Suprapubic skin (tissue), 4 donors: ENCODE data around the gene UNC5CL.

Experiments used
- EP300 ChIP-seq: sonication (generic); formaldehyde crosslinking; IDR thresholded peaks from one replicate; pipeline ENCODE4 v1.6.1; 2017; ENCODE audit warnings: antibody characterized with exemption
- POLR2AphosphoS5 ChIP-seq, 3 donors: sonication (generic); formaldehyde crosslinking; IDR thresholded peaks; one replicate each; pipeline ENCODE4 v1.6.1; 2017; ENCODE audit warnings: antibody characterized with exemption in 3 of 3

- no peak for TF ChIP-seq EP300
- no peak for TF ChIP-seq POLR2AphosphoS5 (IDR thresholded peaks at IDR 0.05)
Observed at GRCh38 chr6:41022294-41022693, 16.7 kb downstream of the UNC5CL start.
